ENCODE results near the gene CPN2.

CPN2 gene

DNA sequence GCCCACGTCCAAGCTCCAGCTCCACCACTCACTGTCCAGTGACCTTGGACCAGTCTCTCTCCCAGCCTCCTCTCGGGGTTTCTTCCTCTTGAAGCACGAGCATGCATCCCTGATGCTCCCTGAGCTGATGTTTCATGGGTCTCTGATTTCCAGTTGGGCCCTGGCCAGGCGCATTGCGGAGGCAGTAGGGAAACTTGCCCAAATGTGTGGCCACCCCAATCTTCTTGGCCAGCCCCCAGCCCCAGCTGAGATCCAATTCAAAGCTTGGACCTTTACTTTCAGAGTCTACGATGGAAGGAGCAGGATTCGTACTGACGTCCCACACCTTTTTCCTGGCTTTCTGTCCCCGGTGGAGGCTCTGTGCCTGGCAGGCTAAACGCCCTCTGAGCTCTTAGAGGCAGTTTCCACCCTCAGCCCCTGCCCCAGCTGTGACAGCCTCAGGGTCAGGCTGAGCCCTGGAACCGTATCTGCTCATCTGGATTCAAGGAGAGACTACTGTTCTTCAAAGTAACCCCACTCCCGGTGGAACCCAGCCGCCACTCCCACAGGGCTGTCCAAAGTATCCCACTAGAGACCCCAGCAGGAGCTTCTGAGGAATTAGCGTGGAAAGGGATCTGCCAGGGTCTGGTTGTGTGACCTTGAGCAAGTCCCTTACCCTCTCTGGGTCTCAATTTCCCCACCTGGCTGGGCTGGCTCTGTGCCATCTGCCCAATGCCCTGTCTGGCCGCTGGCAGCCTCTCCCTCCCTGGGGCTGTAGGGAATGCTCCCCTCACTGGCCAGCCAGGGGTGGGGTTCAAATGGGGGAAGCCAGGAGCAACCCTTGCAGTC is 37.4 kb downstream of the CPN2 start:
- DNase-seq (ENCODE audit: low read depth) = no peak

- DNase-seq (ENCODE audit: low read depth) = no peak
Measured at GRCh38 chr3:194312743-194313281, 38.3 kb downstream of the CPN2 start.

- DNase-seq (ENCODE audit: low read depth) = no peak
Measured at GRCh38 chr3:194312186-194312742, 38.9 kb downstream of the CPN2 start.

DNA sequence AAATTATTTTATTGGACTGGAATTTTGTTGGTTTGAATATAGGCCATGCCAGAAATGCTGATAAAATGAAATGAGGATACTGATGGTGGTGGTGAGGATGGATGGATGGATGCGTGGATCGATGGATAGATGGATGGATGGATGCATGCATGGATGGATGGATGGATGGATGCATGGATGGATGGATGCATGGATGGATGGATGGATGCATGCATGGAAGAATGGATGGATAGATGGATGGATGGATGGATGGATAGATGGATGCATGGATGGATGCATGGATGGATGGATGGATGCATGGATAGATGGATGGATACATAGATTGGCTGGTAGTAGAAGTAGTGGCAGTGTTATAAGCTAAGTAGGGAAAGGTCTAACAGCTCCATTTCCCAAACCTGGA is 40.1 kb downstream of the CPN2 start:
- no peak for DNase-seq (ENCODE audit: low read depth)

- no peak for DNase-seq (ENCODE audit: low read depth)
Measured at GRCh38 chr3:194310060-194310835, 40.9 kb downstream of the CPN2 start.

GRCh38 chr3:194308601-194309449 is 42.3 kb downstream of the CPN2 start:
- no peak for DNase-seq (ENCODE audit: low read depth)

GRCh38 chr3:194307849-194308248 is 43.3 kb downstream of the CPN2 start:
- DNase-seq (ENCODE audit: low read depth) = no peak

DNA sequence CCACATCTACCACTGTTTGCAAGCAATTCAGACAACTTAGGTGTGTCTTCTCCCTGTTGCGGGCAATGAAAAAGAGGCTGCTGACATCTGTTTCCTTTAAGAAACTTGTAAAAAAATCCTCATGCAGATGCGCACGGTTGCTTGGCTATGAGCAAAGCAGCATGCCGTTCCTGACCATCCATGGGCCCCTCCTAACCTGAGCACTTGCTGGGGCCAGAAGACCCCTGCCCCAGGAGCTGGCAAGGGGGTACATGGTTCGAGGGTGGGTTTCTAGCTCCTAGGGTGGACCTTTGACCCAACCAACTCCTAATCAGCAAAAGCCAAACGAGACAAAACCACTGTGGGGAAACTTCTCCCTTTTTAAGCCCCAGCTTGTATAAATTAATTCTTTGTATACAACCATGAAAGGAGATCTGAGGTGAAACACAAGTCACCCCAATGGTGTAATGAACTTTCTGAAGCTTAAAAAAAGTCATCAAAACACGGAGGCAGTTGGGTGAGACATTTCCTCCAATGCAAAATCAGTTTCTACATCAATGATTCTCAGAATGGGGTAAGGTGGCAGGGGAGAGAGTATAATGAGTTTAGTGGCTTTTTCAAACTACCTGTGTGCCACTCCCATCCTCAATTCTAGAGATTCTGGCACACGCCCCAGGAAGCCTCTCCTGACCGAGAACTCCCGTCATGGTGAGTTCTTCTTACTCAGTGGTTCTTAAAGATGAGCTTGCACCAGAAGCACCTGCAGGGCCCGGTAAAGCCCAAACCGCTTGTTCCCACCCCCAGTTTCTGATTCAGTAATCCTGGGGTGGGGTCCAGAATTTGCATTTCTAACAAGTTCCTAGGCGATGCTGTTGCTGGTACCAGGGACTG is 44.1 kb downstream of the CPN2 start:
- no peak for DNase-seq (ENCODE audit: low read depth)

GRCh38 chr3:194306109-194306686 is 44.9 kb downstream of the CPN2 start:
- no peak for DNase-seq (ENCODE audit: low read depth)

- DNase-seq (ENCODE audit: low read depth) = no peak
Measured at GRCh38 chr3:194305356-194306108, 45.6 kb downstream of the CPN2 start.

GRCh38 chr3:194304186-194304917 is 46.8 kb downstream of the CPN2 start:
- DNase-seq (ENCODE audit: low read depth) = no peak

DNA sequence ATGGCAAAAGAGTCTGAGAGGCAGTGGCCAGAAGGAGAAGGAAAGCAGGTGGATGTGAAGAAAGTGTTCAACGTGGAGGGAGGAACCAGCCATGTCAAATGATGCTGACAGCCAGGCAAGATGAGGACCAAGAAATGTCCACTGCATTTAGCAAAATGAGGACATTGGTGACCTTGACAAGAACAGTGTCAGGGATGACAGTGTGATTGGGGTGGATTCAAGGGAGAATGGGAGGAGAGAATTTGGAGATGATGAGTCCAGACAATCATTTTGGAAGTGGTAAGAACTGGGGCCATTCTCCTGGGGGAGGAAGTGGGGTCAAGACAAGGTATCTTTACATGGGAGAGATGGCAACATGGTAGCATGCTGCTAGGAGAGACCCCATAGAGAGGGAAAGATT is 47.4 kb downstream of the CPN2 start:
- no peak for DNase-seq (ENCODE audit: low read depth)

- no peak for DNase-seq (ENCODE audit: low read depth)
Measured at GRCh38 chr3:194301730-194302129, 49.4 kb downstream of the CPN2 start.

DNA sequence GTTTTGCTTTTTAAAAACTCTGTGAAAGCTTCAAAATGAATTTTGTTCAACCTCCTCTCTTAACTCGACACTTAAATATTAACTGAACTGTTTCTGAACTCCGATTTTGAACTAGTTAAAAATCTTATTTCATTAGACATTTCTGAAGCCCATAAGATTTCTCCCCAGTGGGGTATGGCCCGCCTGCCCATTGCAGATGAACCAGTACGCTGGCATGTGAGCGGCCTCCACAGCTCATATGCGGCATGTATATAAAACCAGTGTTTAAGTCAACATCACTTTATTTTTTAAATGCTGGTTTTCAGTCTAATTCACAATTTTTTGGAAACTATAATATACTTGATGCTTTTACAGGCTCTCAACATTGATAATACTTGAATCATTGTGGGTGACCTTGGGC is 50.2 kb downstream of the CPN2 start:
- no peak for DNase-seq (ENCODE audit: low read depth)

GRCh38 chr3:194300382-194300758 is 50.8 kb downstream of the CPN2 start:
- no peak for DNase-seq (ENCODE audit: low read depth)

DNA sequence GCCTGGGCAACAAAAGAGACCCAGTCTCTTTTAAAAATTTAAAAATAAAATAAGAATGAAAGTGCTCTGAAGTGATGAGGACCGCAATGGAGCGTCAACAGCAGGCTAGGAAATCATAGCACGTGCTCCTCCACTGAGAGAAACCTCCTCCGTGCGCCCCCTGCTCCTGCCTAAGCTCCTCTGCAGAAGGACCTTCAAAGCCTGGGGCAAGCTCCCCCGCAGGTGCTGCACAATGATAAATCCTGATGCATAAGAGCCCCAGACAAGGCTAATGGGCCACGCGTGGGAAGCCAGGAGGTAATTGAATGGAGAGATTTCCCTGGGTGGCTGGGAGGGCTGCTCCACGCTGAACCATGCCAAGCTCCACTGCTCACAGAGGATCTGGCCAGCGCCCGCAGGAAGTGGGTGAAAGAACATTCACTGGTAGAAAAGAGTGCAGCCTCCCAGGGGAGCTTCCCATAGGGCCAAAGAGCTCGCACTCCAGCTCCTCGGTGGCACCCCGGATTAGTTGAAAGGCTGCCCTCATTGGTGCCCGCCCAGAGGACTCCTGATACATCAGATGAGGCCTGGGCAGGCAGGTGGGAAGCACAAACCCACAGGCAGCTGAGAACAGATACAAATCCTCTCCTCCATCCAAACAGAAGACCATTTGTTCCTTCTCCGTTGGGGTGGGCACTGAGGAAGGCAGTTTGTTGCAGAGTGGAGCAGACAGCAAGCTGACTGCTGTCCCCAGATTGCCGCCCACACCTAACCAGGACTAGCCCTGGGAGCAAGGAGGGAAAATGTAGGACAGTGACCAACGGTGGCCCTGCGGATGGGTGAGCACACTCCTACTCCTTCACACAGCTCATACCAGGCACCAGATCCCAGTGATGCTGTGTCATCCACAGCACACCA is 52.5 kb downstream of the CPN2 start:
- no peak for DNase-seq (ENCODE audit: low read depth)

DNA sequence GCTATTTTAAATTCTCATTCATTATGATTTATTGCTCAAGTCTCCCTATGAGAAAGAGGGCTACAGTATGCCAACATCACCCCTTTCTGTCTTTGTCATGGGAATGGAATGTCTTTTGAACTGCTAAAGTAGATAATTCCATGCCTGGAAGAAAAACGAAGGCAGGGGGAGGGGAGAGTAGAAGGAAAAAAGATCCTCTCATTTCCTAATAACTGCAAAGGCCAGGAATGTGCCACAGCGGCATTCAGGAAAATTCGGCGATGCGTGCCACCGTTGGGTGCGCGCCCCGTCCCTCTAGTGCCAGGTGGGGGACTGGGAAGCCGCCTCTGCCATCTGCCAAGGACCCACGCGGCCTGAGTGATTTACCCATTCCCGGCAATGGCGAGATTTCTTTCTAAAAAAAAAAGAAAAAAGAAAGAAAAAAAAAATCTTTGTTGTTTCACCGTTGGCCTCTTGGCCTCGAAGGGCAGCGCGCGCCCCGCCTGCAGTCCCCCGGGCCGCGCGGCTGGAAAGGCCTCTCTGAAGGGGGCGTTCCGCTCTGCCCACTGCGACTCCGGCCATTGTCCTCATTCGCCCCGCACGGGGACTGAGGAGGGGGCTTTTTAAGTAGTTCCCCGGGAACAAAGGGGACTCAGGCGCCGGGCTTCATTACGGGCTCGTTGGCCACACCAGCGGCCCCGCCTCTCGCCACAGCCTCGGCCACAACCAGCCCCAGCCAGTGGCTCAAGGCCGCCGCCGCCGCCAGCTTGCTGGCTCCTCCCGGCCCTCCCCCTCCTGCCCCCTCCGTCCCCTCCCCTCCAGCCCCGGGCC is 54.5 kb downstream of the CPN2 start:
- no peak for DNase-seq (ENCODE audit: low read depth)

All from T follicular helper cell (primary cell).